ENCODE data around the gene EPHA2.

EPHA2 gene

DNA sequence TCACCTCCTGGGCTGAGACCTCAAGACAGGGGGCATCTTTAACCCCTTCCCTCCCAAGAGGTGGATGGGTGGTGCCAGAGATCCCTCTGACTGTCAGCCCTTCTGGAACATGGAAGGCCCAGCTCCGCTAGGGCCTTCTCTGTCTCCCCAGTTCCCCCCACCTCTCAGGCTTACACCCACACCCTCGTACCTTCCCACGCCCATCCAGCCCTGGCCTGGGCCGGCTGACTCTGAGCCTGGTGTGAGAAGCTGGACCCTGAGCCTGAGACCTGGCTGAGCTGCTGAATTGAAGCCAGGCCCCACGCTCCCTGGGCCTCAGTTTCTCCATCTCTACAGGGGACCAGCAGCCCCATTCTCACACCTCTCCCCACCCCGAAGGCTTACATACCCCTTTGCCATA lies 5.4 kb downstream of the EPHA2 start:
- no peak for DNase-seq (ENCODE audit: extremely low read depth, low read depth)
- TF ChIP-seq, protein P1, sequence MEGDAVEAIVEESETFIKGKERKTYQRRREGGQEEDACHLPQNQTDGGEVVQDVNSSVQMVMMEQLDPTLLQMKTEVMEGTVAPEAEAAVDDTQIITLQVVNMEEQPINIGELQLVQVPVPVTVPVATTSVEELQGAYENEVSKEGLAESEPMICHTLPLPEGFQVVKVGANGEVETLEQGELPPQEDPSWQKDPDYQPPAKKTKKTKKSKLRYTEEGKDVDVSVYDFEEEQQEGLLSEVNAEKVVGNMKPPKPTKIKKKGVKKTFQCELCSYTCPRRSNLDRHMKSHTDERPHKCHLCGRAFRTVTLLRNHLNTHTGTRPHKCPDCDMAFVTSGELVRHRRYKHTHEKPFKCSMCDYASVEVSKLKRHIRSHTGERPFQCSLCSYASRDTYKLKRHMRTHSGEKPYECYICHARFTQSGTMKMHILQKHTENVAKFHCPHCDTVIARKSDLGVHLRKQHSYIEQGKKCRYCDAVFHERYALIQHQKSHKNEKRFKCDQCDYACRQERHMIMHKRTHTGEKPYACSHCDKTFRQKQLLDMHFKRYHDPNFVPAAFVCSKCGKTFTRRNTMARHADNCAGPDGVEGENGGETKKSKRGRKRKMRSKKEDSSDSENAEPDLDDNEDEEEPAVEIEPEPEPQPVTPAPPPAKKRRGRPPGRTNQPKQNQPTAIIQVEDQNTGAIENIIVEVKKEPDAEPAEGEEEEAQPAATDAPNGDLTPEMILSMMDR (IDR thresholded peaks at IDR 0.05; ENCODE audit: low read depth, low read length): no peak

DNA sequence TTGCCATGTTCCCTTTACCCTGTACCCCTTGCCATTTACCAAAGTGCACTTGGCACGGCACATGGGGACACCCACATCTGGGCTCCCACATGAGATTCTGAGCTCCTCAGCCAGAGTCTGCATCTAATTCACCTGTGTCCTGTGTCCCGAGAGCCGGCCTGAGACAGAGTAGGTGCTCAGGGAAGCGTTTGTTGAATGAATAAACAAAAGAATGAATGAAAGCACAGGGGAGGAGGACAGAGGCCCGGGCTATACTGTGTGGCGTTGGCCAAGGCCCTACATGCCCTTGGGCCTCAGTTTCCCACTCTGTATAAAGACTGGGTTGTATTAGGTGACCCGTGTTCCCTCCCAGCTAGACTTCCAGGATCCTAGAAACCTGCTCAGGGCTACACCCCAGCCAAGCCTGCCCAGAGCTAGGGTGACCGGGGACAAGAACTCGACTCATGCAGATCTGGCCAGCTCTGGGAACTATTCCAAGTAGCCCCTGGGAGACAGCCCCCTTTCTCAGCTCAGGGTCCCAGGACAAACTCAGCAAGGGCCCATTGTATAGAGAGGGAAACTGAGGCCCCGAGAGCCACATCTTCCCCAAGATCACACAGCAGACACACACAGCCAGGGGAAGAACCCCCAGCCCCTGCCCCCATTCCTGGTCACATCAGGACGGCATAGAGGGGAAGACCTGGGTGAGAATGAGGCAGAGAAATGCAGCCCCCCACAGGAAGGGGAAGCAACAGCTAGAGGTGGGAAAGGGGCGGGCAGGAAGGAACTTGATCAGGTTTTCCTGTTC lies 6.0 kb downstream of the EPHA2 start:
- TF ChIP-seq, protein P1 (IDR thresholded peaks at IDR 0.05; ENCODE audit: low read depth, low read length): no peak
- DNase-seq (ENCODE audit: extremely low read depth, low read depth): no peak

DNA sequence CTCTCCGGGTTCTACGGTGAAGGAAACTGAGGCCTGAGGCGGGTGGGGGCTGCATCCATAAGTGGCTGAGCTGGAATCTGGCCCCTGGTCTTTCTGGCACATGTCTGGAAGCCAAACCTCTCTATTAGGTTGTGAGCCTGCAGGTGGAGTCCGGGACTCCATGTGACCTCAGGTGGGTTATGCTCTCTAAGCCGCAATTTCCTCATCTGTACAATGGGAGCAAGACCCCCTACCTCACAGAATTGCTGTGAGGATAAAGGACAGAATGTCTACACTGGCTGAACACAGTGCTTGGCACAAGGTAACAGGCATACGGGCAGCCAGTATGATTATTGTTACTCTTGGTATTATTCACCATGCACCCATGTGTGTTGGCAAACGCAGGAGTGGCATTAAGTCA lies 6.7 kb downstream of the EPHA2 start:
- TF ChIP-seq, protein P1 (IDR thresholded peaks at IDR 0.05; ENCODE audit: low read depth, low read length): no peak
- DNase-seq (ENCODE audit: extremely low read depth, low read depth): no peak

DNA sequence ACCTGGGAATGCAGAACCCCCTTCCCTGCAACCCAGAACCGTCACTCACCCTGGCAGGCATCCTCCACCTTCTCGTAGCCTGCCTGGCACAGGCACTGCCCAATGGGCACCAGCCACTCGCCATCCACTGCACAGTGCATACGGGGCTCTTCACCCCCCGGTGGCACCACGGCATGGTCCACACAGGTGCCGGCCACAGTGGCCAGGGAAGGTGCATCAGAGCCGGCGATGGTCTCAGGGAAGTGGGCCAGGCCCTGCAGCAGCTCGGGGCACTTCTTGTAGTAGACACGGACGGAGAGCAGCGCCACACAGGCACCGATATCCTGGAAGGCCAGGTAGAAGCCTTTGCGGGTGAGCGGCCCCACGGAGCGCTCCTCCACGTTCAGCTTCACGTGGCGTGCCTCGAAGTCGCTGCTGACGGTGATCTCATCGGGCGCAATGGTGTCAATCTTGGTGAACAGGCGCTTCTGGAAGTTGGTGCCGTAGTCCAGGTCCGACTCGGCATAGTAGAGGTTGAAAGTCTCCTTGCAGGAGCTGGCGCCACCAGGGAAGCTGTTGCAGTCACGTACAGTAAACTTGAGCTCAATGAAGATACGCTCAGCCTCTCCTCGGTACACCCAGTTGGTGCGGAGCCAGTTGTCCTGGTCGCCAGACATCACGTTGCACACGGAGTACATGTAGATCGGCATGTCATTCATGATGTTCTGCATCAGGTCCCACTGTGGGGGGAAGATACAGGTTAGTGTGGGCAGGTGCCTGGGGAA lies 7.4 kb downstream of the EPHA2 start:
- TF ChIP-seq, protein P1 (IDR thresholded peaks at IDR 0.05; ENCODE audit: low read depth, low read length): no peak

DNA sequence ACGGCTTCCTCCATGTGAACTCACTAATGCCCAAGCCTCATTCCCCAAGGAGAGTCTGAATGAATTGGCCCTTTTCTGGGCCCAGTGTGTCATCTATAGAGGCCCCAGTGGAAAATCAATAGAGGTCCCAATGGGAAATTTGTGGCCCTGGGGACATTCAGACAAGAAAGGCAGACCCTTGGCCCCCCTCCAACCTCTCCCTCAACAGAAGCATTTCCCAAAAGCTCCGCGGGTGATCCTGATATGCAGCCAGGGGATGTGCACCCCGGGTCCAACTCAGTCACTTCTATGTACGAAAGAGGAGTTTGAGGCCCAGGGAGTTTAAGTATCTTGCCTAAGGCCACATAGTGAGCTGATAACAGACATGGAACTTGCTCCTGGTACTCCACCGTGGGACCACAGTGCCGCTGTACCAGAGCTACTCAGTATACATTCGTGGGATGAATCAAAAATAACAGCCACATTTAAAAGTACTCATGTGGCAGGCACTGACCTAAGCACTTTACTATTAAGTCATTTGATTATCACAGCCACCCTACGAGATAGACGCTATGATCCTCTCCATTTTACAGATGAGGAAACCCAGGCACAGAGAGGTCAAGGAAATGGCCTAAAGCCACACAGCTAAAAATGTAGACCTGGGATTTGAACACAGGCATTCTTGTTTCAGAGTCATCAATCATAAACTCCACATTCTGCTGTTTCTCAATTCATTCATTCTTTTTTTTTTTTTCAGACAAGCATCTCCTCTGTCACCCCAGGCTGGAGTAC lies 8.5 kb downstream of the EPHA2 start:
- TF ChIP-seq, protein P1 (IDR thresholded peaks at IDR 0.05; ENCODE audit: low read depth, low read length): no peak
- no peak for DNase-seq (ENCODE audit: extremely low read depth, low read depth)

More for the DNA sequence above, 7.4 kb downstream of the EPHA2 start:
- no peak for DNase-seq (ENCODE audit: extremely low read depth, low read depth)

DNA sequence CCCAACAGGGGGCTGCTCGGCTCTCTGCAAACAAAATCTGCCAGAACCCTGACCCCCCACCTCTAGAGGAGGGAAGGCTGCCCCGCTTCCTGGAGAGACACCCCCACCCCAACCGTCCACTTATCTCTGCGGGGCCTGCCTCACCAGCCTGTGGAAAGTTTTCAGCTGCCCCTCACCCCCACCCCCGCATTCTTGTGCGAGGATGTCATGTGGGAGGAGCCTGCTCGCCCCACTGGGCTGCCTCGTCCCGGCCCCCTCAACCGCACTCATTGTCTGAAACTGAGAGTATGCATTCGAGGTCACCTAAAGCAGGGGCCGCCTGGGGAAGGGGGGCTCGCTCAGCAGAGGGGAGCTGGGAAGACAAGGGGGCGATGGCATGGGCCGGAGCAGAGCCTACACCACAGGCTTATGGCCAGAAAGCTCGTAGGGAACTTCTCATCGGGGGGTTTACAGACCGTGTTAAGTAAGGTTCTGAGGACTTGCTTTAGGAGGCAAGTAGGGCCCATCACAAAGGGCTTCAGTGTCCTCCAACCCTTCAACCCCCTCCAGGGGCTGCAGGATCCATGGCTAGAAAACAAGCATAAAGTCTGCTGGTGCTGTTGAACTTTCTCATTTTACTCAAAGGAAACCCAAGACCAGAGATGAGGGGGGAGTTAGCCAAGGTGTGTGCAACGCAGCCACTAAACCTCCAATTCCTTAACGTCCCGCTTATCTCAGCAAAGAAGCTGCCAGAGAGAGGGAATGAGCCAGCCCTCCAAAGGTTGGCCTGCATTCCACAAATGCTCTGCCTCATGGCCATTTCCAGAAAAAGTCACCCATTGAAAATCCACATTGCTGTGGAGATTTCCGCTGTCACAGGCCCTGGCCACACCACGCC lies 9.4 kb downstream of the EPHA2 start:
- TF ChIP-seq, protein P1 (IDR thresholded peaks at IDR 0.05; ENCODE audit: low read depth, low read length): no peak
- no peak for DNase-seq (ENCODE audit: extremely low read depth, low read depth)
